ENCODE data around the gene MRC1. TPM values are rescaled to one million over a fixed set of nuclear protein-coding genes. Genes with fewer than 3 reads are reported as not detected.
A peak's percentile ranks its signal among the peaks of the same experiment; 100 is the strongest.

The MRC1 gene
- total RNA-seq, 4 donors from 2014 or later, result 9.8 to 88.6 (median 50.3) TPM

DNA sequence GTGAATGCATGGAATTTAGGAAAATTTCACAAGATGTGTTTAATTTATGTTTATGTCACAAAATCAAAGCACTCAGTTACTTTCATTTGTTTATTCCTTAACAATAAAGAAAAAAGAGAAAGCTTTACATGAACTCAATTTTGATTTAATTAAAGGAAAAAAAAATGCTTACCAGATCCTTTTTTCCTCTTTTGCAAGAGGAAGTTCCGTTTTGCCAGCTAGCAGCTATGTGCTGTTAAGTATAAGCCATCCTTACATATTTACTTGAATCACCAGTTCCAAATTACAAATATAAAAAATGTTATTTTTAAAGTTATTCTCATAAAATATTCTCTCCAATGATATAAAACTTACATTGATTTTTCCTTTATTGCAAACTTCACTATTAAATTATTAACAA, 12.7 kb downstream of the MRC1 start:
- 65 to 71% methylated on average over 1 of the region's 1 CpG for WGBS, 2 donors (ENCODE audit: low coverage in 1 of 2)
- ATAC-seq, result no peak
- Histone ChIP-seq H3K4me3 (no peak overlapping the region), H3K27me3 (no peaks in the 10 kb centered on the region), H3K4me1 (no peaks in the 10 kb centered on the region), H3K36me3 (no peaks in the 10 kb centered on the region), H3K27ac (no peak overlapping the region), H3K9me3 (no peaks in the 10 kb centered on the region)
- TF ChIP-seq EP300 (IDR thresholded peaks at IDR 0.05) (no peak), POLR2A (IDR thresholded peaks at IDR 0.05) (no peak), POLR2AphosphoS5 (IDR thresholded peaks at IDR 0.05) (no peak)

DNA sequence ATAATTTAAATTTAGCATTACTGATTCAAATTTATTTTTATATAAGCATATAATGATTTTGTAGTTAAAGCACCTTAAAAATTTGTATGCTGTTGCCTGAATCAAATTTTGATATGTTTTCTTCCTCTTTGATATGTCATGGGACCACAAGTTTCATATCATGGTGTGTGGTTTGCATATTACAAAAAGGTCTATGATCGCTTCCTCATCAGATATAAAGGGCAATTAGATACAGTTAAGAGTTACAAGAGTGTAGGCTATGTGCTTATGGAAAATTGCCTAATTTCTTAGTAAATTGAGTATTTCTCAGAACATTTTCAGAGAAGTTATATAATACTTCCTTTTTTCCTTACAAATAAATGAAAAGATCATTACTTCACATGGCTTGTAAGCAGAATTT, 22.2 kb downstream of the MRC1 start:
- TF ChIP-seq POLR2A (IDR thresholded peaks at IDR 0.05) (no peak), EP300 (IDR thresholded peaks at IDR 0.05) (no peak), POLR2AphosphoS5 (IDR thresholded peaks at IDR 0.05) (no peak)
- TF ChIP-seq, protein P1, sequence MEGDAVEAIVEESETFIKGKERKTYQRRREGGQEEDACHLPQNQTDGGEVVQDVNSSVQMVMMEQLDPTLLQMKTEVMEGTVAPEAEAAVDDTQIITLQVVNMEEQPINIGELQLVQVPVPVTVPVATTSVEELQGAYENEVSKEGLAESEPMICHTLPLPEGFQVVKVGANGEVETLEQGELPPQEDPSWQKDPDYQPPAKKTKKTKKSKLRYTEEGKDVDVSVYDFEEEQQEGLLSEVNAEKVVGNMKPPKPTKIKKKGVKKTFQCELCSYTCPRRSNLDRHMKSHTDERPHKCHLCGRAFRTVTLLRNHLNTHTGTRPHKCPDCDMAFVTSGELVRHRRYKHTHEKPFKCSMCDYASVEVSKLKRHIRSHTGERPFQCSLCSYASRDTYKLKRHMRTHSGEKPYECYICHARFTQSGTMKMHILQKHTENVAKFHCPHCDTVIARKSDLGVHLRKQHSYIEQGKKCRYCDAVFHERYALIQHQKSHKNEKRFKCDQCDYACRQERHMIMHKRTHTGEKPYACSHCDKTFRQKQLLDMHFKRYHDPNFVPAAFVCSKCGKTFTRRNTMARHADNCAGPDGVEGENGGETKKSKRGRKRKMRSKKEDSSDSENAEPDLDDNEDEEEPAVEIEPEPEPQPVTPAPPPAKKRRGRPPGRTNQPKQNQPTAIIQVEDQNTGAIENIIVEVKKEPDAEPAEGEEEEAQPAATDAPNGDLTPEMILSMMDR (IDR thresholded peaks at IDR 0.05), result no peak
- Histone ChIP-seq H3K27ac (no peak overlapping the region), H3K9me3 (no peaks in the 10 kb centered on the region), H3K36me3 (no peaks in the 10 kb centered on the region), H3K4me1 (peaks cover 0 to 12% (median 0%) of the 10 kb centered on the region in 3 donors), H3K4me3 (no peak overlapping the region), H3K27me3 (no peaks in the 10 kb centered on the region)
- ATAC-seq, result no peak
- WGBS, 2 donors (ENCODE audit: low coverage in 1 of 2), result 73 to 81% methylated on average over 1 of the region's 1 CpG

DNA sequence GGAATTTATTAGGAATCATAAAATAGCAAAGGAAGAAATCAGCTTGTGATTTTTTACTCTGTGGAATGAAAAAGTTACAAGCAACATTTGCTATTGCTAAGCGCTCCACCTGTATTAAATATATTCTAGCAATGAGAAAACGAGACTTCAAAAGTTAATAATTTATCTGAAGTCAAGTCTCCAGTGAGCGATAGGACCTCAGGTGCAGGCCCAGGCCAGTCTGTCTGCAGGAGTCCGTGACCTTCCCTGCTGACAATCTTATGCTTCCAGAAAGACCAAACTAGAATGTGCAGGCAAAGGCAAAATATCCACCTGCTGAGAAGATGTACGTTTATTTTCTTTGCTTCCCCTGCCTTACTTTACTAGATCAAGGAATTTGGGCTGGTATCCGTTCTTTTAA, 22.7 kb downstream of the MRC1 start:
- no peaks in the 10 kb centered on the region for H3K36me3 ChIP-seq
- H3K4me1 ChIP-seq, result peaks cover 0 to 17% (median 0%) of the 10 kb centered on the region in 3 donors
- no peaks in the 10 kb centered on the region for H3K9me3 ChIP-seq
- 78 to 80% methylated on average over 4 to 6 of the region's 6 CpGs for WGBS, 2 donors (ENCODE audit: low coverage in 1 of 2)
- TF ChIP-seq EP300 (IDR thresholded peaks at IDR 0.05) (no peak), POLR2A (IDR thresholded peaks at IDR 0.05) (no peak), POLR2AphosphoS5 (IDR thresholded peaks at IDR 0.05) (no peak)
- H3K27ac ChIP-seq, result no peak overlapping the region
- H3K27me3 ChIP-seq, result no peaks in the 10 kb centered on the region
- no peak overlapping the region for H3K4me3 ChIP-seq
- ATAC-seq, result no peak

DNA sequence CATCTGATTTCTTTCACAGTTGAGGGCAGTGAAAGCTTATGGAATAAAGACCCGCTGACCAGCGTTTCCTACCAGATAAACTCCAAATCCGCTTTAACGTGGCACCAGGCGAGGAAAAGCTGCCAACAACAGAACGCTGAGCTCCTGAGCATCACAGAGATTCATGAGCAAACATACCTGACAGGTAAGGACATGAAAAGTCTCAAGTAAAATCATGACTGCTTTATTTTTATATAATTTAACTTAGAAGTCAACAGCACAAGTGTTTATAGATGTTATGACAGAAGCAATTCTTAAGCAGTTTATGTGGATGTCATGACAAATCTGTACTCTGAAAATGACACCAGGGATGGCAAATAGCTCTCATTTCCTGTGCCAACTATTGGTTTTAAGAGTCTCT, 24.5 kb downstream of the MRC1 start:
- TF ChIP-seq, protein P1 (IDR thresholded peaks at IDR 0.05), result no peak
- TF ChIP-seq POLR2AphosphoS5 (IDR thresholded peaks at IDR 0.05), result no peak
- H3K27ac ChIP-seq, result no peak overlapping the region
- no peaks in the 10 kb centered on the region for H3K27me3 ChIP-seq
- no peak for ATAC-seq
- no peaks in the 10 kb centered on the region for H3K9me3 ChIP-seq
- no peak overlapping the region for H3K4me3 ChIP-seq
- no peaks in the 10 kb centered on the region for H3K36me3 ChIP-seq
- 87 to 91% methylated on average over 6 of the region's 6 CpGs for WGBS, 2 donors (ENCODE audit: low coverage in 1 of 2)
- peaks cover 0 to 23% (median 0%) of the 10 kb centered on the region in 3 donors for H3K4me1 ChIP-seq

DNA sequence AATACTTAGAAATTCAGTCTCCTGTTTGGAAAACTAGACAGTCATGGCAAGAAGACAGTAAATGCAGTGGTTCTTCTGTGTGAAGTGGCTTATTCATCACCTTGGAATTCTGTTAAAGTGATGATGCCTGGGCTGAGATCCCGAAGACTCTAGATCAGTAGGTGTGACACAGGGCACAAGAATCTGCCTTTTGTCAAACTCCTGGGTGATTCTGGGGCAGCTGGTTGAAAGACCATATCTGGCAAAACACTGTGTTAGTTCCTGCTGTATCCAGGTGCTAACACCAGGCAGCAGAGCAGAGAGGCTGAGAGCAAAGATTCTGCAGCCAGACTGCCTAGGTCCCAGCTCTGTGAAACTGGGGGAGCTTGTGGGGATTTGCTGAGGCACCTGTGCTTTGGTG, 26.5 kb downstream of the MRC1 start:
- no peaks in the 10 kb centered on the region for H3K27me3 ChIP-seq
- H3K4me3 ChIP-seq, result no peak overlapping the region
- no peaks in the 10 kb centered on the region for H3K36me3 ChIP-seq
- H3K4me1 ChIP-seq, result peaks cover 0 to 23% (median 0%) of the 10 kb centered on the region in 3 donors
- 44 to 78% methylated on average over 1 of the region's 1 CpG for WGBS, 2 donors (ENCODE audit: low coverage in 1 of 2)
- H3K9me3 ChIP-seq, result no peaks in the 10 kb centered on the region
- H3K27ac ChIP-seq, result peak overlapping the region in 2 of 4 donors; percentile 47 to 56
- ATAC-seq, result peak; percentile 53
- TF ChIP-seq, protein P1 (IDR thresholded peaks at IDR 0.05), result no peak

DNA sequence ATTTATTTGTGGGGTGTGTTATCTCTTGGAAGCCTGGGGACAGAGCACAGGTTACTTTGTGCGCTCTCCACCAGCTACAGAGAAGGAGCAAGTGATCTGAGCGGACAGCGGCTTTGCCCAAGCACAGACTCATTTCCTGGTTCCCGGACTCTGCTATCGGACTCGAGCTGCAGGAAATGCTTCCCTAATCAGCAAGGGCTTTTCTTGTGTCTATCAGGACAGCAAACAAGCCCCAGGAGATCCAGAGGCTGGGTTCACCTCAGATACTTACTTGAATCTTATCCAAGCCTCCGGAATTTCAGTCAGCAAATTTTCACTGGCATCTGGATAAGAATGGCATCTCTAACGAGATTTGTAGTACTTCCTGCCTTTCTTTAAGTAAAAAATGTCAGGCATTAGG, 27.8 kb downstream of the MRC1 start:
- ATAC-seq, result no peak
- Histone ChIP-seq H3K4me3 (no peak overlapping the region), H3K27me3 (no peaks in the 10 kb centered on the region), H3K4me1 (peaks cover 0 to 23% (median 0%) of the 10 kb centered on the region in 3 donors), H3K27ac (no peak overlapping the region), H3K9me3 (no peaks in the 10 kb centered on the region), H3K36me3 (no peaks in the 10 kb centered on the region)
- TF ChIP-seq POLR2AphosphoS5 (IDR thresholded peaks at IDR 0.05) (no peak), POLR2A (IDR thresholded peaks at IDR 0.05) (no peak), EP300 (IDR thresholded peaks at IDR 0.05) (no peak)
- TF ChIP-seq, protein P1 (IDR thresholded peaks at IDR 0.05), result no peak
- WGBS, 2 donors (ENCODE audit: low coverage in 1 of 2), result 12 to 49% methylated on average over 3 to 8 of the region's 8 CpGs

Measured in gastroesophageal sphincter (tissue), 4 donors.